ENCODE measurements around the gene ZDHHC11B. TPM values are rescaled to one million over a fixed set of nuclear protein-coding genes. Genes with fewer than 3 reads are reported as not detected.
"Not testable (repeated sequence)": the region's sequence is repeated elsewhere in the genome, so short reads cannot be mapped to it uniquely, and the experiment has no call there.

Gene ZDHHC11B
- total RNA-seq, 5 donors from 2014 or later (not counting 1 experiment from before 2014, with no cell fraction given): 2.1 to 20.6 (median 3.6) TPM

- no peak for DNase-seq
- POLR2A ChIA-PET: no interaction called here
Measured at GRCh38 chr5:801472-801871, 16.9 kb upstream of the ZDHHC11B start.

GRCh38 chr5:801055-801454 is 16.5 kb upstream of the ZDHHC11B start:
- H3K4me1 ChIP-seq (ENCODE audit: control insufficient read depth in 1 of 2, extremely low read depth in 1 of 2, insufficient read depth in 2 of 2, low read length in 2 of 2); ATAC-seq (replicated peaks in 1 of 4); H3K4me3 ChIP-seq (ENCODE audit: control insufficient read depth in 1 of 2, extremely low read depth in 1 of 2, low read length in 1 of 2); H3K27ac ChIP-seq (ENCODE audit: low read length); H3K4me1 Mint-ChIP-seq; DNase-seq; H3K27me3 ChIP-seq (replicated peaks in 1 of 2; ENCODE audit: control insufficient read depth in 2 of 2, extremely low read depth in 1 of 2, insufficient read depth in 2 of 2, low read length in 1 of 2); H3K9me3 ChIP-seq; H3K36me3 ChIP-seq (ENCODE audit: control insufficient read depth in 2 of 2, extremely low read depth in 1 of 2, insufficient read depth in 1 of 2, low read length in 1 of 2); H3K27ac Mint-ChIP-seq; POLR2A ChIA-PET; CTCF ChIA-PET; H3K4me3 Mint-ChIP-seq: not testable (repeated sequence)
- Mint-ChIP-seq H3K9me3 (peaks cover 12 to 31% (median 19%) of the 10 kb centered on the region in 3 donors), H3K36me3 (peaks cover 36% of the 10 kb centered on the region), H3K27me3 (peaks cover 13 to 31% of the 10 kb centered on the region in 2 donors)
- 70% methylated on average over 2 of the region's 4 CpGs for WGBS (ENCODE audit: insufficient coverage)

More at GRCh38 chr5:801472-801871, 16.9 kb upstream of the ZDHHC11B start:
- H3K4me3 Mint-ChIP-seq: no peak overlapping the region
- no peak overlapping the region for H3K27ac ChIP-seq (ENCODE audit: low read length)
- peaks cover 0 to 5% of the 10 kb centered on the region in 2 experiments for H3K27me3 ChIP-seq (replicated peaks in 1 of 2; ENCODE audit: control insufficient read depth in 2 of 2, extremely low read depth in 1 of 2, insufficient read depth in 2 of 2, low read length in 1 of 2)
- no peak overlapping the region for H3K27ac Mint-ChIP-seq
- H3K4me1 Mint-ChIP-seq: no peaks in the 10 kb centered on the region
- H3K36me3 ChIP-seq (ENCODE audit: control insufficient read depth in 2 of 2, extremely low read depth in 1 of 2, insufficient read depth in 1 of 2, low read length in 1 of 2): no peaks in the 10 kb centered on the region
- peaks cover 13 to 32% of the 10 kb centered on the region in 2 donors for H3K27me3 Mint-ChIP-seq
- ATAC-seq (replicated peaks in 1 of 4): no peak
- WGBS (ENCODE audit: insufficient coverage): no CpG with 5 or more reads among the region's 6 CpGs
- H3K9me3 Mint-ChIP-seq: peaks cover 12 to 32% (median 19%) of the 10 kb centered on the region in 3 donors
- H3K36me3 Mint-ChIP-seq: peaks cover 36% of the 10 kb centered on the region
- CTCF ChIA-PET: no interaction called here
- no peak overlapping the region for H3K4me3 ChIP-seq (ENCODE audit: control insufficient read depth in 1 of 2, extremely low read depth in 1 of 2, low read length in 1 of 2)
- H3K9me3 ChIP-seq: no peaks in the 10 kb centered on the region
- no peaks in the 10 kb centered on the region for H3K4me1 ChIP-seq (ENCODE audit: control insufficient read depth in 1 of 2, extremely low read depth in 1 of 2, insufficient read depth in 2 of 2, low read length in 2 of 2)

DNA sequence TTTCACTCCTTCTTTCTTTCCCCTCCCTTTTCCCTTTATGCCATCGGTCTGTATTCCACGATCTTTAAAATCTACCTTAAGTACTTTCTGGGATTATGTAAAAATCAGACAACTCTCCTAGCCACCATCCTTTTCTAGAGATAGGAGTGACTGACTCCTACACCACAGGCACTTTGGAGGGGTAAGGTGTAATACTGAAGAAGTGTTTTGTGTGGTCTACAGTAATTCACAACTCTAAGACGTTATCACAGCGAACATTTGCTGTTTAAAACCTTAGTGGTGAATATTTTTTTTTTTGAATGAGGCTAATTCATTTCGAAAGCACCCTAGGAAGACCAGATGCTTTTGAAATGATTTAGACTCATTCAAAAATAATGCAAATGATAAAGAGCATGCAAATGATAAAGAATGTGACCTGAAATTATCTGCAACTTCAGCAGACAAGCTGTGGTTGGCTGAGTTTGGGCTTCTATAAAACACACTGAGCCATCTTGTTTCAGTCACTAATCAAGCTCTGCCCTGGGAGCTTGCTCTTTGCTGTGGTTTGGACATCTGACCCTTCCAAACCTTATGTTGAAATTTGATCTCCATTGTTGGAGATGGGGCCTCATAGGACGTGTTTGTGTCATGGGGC is 14.1 kb upstream of the ZDHHC11B start:
- H3K4me1 ChIP-seq (ENCODE audit: control insufficient read depth in 1 of 2, extremely low read depth in 1 of 2, insufficient read depth in 2 of 2, low read length in 2 of 2): not testable (repeated sequence)

GRCh38 chr5:797986-798385 is 13.5 kb upstream of the ZDHHC11B start:
- WGBS (ENCODE audit: insufficient coverage): no CpG with 5 or more reads among the region's 4 CpGs
- Mint-ChIP-seq H3K36me3 (peaks cover 31% of the 10 kb centered on the region), H3K27me3 (peaks cover 9 to 27% of the 10 kb centered on the region in 2 donors), H3K9me3 (peaks cover 3 to 23% (median 19%) of the 10 kb centered on the region in 3 donors)
- H3K4me1 Mint-ChIP-seq; H3K27ac ChIP-seq (ENCODE audit: low read length); H3K27ac Mint-ChIP-seq; DNase-seq; H3K27me3 ChIP-seq (replicated peaks in 1 of 2; ENCODE audit: control insufficient read depth in 2 of 2, extremely low read depth in 1 of 2, insufficient read depth in 2 of 2, low read length in 1 of 2); H3K4me3 Mint-ChIP-seq; H3K9me3 ChIP-seq; CTCF ChIA-PET; H3K4me1 ChIP-seq (ENCODE audit: control insufficient read depth in 1 of 2, extremely low read depth in 1 of 2, insufficient read depth in 2 of 2, low read length in 2 of 2); POLR2A ChIA-PET; H3K4me3 ChIP-seq (ENCODE audit: control insufficient read depth in 1 of 2, extremely low read depth in 1 of 2, low read length in 1 of 2); ATAC-seq (replicated peaks in 1 of 4); H3K36me3 ChIP-seq (ENCODE audit: control insufficient read depth in 2 of 2, extremely low read depth in 1 of 2, insufficient read depth in 1 of 2, low read length in 1 of 2): not testable (repeated sequence)

More for the DNA sequence above, 14.1 kb upstream of the ZDHHC11B start:
- ATAC-seq (replicated peaks in 1 of 4); POLR2A ChIA-PET; H3K9me3 ChIP-seq; H3K27me3 ChIP-seq (replicated peaks in 1 of 2; ENCODE audit: control insufficient read depth in 2 of 2, extremely low read depth in 1 of 2, insufficient read depth in 2 of 2, low read length in 1 of 2); H3K36me3 ChIP-seq (ENCODE audit: control insufficient read depth in 2 of 2, extremely low read depth in 1 of 2, insufficient read depth in 1 of 2, low read length in 1 of 2); DNase-seq; H3K27ac Mint-ChIP-seq; H3K4me3 Mint-ChIP-seq; H3K27ac ChIP-seq (ENCODE audit: low read length); CTCF ChIA-PET; H3K4me1 Mint-ChIP-seq; H3K4me3 ChIP-seq (ENCODE audit: control insufficient read depth in 1 of 2, extremely low read depth in 1 of 2, low read length in 1 of 2): not testable (repeated sequence)
- no CpG with 5 or more reads among the region's 6 CpGs for WGBS (ENCODE audit: insufficient coverage)
- Mint-ChIP-seq H3K9me3 (peaks cover 4 to 22% (median 16%) of the 10 kb centered on the region in 3 donors), H3K27me3 (peaks cover 9 to 27% of the 10 kb centered on the region in 2 donors), H3K36me3 (peaks cover 31% of the 10 kb centered on the region)

DNA sequence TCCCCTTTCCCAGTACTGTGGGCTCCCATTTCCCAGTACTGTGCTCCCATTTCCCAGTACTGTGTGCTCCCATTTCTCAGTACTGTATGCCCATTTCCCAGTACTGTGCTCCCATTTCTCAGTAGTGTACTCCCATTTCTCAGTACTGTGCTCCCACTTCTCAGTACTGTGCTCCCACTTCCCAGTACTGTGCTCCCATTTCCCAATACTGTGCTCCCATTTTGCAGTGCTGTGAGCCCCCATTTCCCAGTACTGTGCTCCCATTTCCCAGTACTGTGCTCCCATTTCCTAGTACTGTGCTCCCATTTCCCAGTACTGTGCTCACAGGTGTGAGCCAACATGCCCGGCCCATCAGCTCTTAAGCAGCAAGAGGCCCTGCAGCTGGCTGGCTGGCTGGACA is 11.3 kb upstream of the ZDHHC11B start:
- peaks cover 4 to 28% (median 27%) of the 10 kb centered on the region in 3 donors for H3K9me3 Mint-ChIP-seq
- H3K4me3 Mint-ChIP-seq; POLR2A ChIA-PET; CTCF ChIA-PET; H3K4me3 ChIP-seq (ENCODE audit: control insufficient read depth in 1 of 2, extremely low read depth in 1 of 2, low read length in 1 of 2); DNase-seq; H3K27ac Mint-ChIP-seq; H3K36me3 ChIP-seq (ENCODE audit: control insufficient read depth in 2 of 2, extremely low read depth in 1 of 2, insufficient read depth in 1 of 2, low read length in 1 of 2); ATAC-seq (replicated peaks in 1 of 4); H3K4me1 ChIP-seq (ENCODE audit: control insufficient read depth in 1 of 2, extremely low read depth in 1 of 2, insufficient read depth in 2 of 2, low read length in 2 of 2); H3K27me3 ChIP-seq (replicated peaks in 1 of 2; ENCODE audit: control insufficient read depth in 2 of 2, extremely low read depth in 1 of 2, insufficient read depth in 2 of 2, low read length in 1 of 2); H3K9me3 ChIP-seq; H3K27ac ChIP-seq (ENCODE audit: low read length); H3K4me1 Mint-ChIP-seq: not testable (repeated sequence)
- no CpG with 5 or more reads among the region's 1 CpG for WGBS (ENCODE audit: insufficient coverage)
- peaks cover 3 to 14% of the 10 kb centered on the region in 2 donors for H3K27me3 Mint-ChIP-seq
- peaks cover 18% of the 10 kb centered on the region for H3K36me3 Mint-ChIP-seq

GRCh38 chr5:794948-795347 is 10.4 kb upstream of the ZDHHC11B start:
- CTCF ChIA-PET; DNase-seq; H3K27ac Mint-ChIP-seq; H3K4me3 ChIP-seq (ENCODE audit: control insufficient read depth in 1 of 2, extremely low read depth in 1 of 2, low read length in 1 of 2); H3K36me3 ChIP-seq (ENCODE audit: control insufficient read depth in 2 of 2, extremely low read depth in 1 of 2, insufficient read depth in 1 of 2, low read length in 1 of 2); H3K27ac ChIP-seq (ENCODE audit: low read length); H3K4me3 Mint-ChIP-seq; H3K4me1 Mint-ChIP-seq; H3K4me1 ChIP-seq (ENCODE audit: control insufficient read depth in 1 of 2, extremely low read depth in 1 of 2, insufficient read depth in 2 of 2, low read length in 2 of 2); POLR2A ChIA-PET; ATAC-seq (replicated peaks in 1 of 4); H3K27me3 ChIP-seq (replicated peaks in 1 of 2; ENCODE audit: control insufficient read depth in 2 of 2, extremely low read depth in 1 of 2, insufficient read depth in 2 of 2, low read length in 1 of 2); H3K9me3 ChIP-seq: not testable (repeated sequence)
- Mint-ChIP-seq H3K36me3 (peaks cover 18% of the 10 kb centered on the region), H3K27me3 (peaks cover 7 to 14% of the 10 kb centered on the region in 2 donors), H3K9me3 (peaks cover 9 to 35% (median 32%) of the 10 kb centered on the region in 3 donors)
- 71% methylated on average over 1 of the region's 1 CpG for WGBS (ENCODE audit: insufficient coverage)
